Right lobe of liver (tissue), 4 donors: ENCODE measurements around the gene BTG1.

Source experiments
- CTCF ChIP-seq, 4 donors: fragments of 200-600 bp in 3 of 4; fragments of 450-650 bp in 1 of 4; IDR thresholded peaks; one replicate each; pipeline versions ENCODE4 v1.5.1 to v1.8.0; 2016 to 2022; ENCODE audit warnings: antibody characterized with exemption in 4 of 4, mild to moderate bottlenecking in 2 of 4
- POLR2A ChIP-seq: fragments of 450-650 bp; IDR thresholded peaks from one replicate; pipeline ENCODE4 v1.6.1; 2017; ENCODE audit warnings: antibody characterized with exemption, mild to moderate bottlenecking
- donor health status: DM: no; HTN: no; CAD: no.
- donor health status: DM: no; HTN: no; CAD: no.
- donor health status: DM: no; HTN: yes; CAD: no.

- TF ChIP-seq CTCF (IDR thresholded peaks at IDR 0.05), result no peak
- TF ChIP-seq POLR2A, result no peak
Observed at GRCh38 chr12:92096346-92097136, 49.1 kb downstream of the BTG1 start.
